RPMI8226 (cell line): ENCODE measurements around the gene VPREB1.
"Not testable (repeated sequence)": the region's sequence is repeated elsewhere in the genome, so short reads cannot be mapped to it uniquely, and the experiment has no call there.

Experiments
- DNase-seq: peaks from one replicate; pipeline ENCODE4 v3.0.0-alpha.2; 2015

VPREB1 gene

DNA sequence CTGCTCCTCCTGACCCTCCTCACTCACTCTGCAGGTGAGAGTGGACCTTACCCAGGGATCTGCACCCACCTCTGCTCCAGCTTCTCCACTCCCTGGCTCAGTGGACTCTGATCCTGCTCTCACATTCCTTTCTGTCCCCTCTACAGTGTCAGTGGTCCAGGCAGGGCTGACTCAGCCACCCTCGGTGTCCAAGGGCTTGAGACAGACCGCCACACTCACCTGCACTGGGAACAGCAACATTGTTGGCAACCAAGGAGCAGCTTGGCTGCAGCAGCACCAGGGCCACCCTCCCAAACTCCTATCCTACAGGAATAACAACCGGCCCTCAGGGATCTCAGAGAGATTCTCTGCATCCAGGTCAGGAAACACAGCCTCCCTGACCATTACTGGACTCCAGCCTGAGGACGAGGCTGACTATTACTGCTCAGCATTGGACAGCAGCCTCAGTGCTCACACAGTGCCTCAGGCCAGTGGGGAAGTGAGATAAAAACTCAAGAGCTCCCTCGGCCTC lies 29.7 kb upstream of the VPREB1 start:
- DNase-seq: no peak

DNA sequence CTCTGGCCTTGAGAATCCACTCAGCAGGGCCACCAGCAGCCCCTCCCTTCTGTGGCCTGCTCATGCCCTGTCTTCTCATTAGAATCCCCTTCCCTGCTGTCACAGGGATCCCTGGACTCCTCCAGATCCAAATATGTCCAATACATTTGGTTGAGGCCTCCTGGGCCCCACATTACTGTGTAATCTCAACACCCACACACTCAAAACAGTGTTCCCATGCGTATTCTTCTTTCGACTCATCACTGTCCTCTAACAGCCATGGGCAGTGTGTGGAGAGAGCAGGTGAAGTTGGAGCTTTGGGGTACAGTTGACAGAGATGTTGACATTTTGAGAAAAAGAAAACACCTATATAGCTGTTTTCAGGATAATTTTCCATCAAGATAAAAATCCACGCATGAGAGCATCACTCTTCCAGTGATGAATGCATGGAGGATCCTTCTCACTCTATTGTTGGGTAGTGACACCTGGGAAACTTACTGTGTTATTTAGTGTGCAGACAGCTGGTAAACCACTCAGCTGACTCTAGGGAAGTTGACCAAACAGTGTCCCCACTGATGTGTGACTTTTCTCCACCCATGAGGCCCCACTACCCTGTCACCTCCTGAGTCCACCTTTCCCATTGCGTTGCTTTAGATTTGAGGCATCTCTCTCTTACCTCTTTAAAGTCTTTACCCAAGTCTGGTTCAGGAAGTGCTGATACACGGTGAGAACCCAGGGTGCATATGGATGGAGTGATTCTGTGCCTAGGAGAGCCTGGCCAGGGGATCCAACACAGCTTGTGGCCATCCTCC lies 28.7 kb upstream of the VPREB1 start:
- DNase-seq: no peak

GRCh38 chr22:22216450-22216959 lies 28.1 kb upstream of the VPREB1 start:
- DNase-seq: no peak

- no peak for DNase-seq
Measured at GRCh38 chr22:22218302-22218701, 26.3 kb upstream of the VPREB1 start.

- DNase-seq: no peak
Measured at GRCh38 chr22:22219140-22219996, 25.2 kb upstream of the VPREB1 start.

GRCh38 chr22:22221043-22221442 lies 23.5 kb upstream of the VPREB1 start:
- not testable (repeated sequence) for DNase-seq

GRCh38 chr22:22226448-22227187 lies 18.0 kb upstream of the VPREB1 start:
- DNase-seq: no peak

DNA sequence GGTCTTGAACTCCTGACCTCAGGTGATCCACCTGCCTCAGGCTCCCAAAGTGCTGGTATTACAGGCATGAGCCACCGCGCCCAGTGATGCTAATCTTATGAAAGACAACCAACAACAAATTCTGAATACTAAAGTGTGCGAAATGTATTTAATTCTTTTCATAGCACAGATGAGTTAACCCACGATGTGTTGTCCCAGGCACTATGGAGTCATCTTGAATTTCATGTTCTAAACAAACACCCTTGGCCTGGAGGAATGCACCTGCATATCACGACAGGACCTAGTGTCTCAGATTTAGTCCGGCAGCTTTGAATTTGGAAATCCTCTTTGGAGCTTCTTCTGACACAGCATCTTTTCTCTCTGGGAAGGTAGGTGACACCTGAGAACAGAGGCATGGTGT lies 16.2 kb upstream of the VPREB1 start:
- no peak for DNase-seq

- no peak for DNase-seq
Measured at GRCh38 chr22:22228921-22229320, 15.7 kb upstream of the VPREB1 start.

DNA sequence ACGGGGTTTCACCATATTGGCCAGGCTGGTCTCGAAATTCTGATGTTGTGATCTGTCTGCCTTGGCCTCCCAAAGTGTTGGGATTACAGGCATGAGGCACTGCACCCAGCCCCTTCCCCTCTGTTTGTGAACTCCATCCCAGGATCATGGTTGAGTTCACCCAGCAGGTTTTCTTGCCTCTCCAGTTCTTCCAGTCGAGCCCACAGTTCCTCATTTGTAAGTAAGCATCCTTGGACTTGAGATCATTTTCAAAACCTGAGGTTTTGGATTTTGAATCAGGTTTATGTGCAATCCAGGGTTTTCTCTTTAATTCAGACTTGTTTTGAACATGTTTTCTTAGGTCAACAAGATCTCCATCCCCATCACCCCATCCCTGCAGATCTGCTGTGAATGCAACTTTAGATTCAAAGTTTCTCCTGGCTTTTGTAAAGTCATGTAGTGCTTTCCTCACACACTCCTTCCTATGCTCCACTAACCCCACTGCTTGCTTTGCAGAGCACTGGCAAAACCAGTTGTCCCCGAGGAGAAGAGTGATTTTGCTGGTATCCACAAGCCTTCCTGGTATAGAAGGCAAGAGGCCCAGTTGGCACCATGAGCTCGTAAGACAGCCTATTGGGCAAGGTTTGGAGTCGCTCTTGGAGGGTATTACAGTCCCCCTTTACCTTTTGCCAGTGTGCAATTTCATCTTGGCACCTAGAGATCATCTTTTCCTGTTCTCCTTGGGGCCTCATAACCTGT lies 14.7 kb upstream of the VPREB1 start:
- no peak for DNase-seq

DNA sequence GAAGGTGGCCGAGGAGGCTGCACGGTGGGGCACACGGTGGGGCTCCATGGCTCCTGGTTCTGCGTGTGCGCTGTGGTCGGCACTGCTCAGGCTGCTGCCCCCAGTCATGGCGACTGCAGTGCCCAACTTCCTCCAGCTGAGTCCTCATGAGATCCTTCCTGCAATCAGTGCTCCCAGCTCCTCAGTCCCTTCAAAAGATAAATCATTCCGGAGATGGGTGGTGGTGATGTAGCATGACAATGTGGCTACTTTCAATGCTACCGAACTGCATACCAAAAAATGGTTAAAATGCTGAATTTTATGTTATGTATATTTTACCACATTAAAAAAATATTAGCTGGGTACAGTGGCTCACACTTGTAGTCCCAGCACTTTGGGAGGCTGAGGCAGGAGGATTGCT lies 14.1 kb upstream of the VPREB1 start:
- DNase-seq: no peak

GRCh38 chr22:22233081-22233480 lies 11.5 kb upstream of the VPREB1 start:
- DNase-seq: no peak

- peak; percentile 12 for DNase-seq
Measured at GRCh38 chr22:22235558-22235957, 9.0 kb upstream of the VPREB1 start.

DNA sequence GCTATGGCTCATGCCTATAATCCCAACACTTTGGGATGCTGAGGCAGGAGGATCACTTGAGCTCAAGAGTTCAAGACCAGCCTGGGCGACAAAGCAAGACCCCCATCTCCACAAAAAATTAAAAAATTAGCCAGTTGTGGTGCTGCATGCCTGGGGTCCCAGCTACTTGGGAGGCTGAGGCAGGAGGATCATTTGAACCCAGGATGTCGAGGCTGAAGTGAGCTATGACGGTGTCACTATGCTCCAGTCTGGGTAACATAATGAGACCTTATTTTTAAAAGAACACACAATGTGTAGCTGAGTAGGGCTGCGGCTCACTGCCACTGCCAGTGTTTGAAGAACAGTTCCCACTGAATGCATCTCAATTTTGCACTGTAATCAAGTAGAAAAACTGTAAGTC lies 7.1 kb upstream of the VPREB1 start:
- no peak for DNase-seq

- DNase-seq: no peak
Measured at GRCh38 chr22:22239311-22239939, 5.2 kb upstream of the VPREB1 start.

DNA sequence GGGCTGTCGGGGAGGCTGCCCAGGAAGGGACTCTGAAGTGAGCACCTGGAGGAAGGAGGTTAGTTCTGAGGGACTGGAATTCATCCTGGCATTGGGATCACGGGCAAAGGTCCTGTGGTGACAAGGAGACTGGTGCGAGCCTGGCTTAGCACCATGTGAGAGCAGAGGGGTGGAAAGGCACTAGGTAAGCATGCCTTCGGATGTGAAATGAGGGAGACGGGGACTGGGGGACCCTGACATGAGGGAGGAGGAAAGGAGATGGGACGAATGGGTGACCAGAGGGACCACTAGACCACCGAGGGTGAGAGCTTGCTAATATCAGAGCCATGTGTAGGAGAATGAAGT lies 3.1 kb upstream of the VPREB1 start:
- no peak for DNase-seq

GRCh38 chr22:22242488-22242887 lies 2.1 kb upstream of the VPREB1 start:
- DNase-seq: no peak

DNA sequence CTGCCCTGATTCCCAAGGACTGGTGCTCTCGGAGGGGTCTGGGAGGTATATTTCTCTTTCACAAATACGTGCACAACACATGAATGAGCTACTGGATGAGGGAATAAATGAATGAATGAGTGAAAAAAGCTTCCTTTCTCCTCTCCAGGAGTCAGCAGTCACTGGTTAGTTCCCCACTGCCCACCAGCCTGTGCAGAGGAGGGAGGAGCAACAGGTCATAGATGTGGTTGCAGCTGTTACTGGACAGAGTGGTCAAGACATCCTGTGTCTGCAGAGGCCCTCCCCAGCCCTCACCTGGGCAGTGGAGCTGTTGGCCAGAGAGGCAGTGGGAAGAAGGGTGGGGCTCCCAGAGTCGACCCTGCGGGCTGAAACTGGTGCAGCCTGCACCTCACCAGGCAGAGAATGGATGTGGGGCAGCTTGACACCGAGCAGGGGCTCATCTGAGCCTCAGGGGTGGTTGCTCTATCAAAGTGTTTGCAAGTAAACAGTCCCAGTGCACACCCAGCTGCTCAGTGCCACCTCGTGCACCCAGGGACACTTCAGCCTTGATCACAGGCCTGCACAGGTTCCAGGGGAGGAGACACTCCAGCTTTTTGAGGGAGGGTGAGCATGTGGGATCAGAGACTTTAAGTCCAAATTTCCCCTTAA lies 1.4 kb upstream of the VPREB1 start:
- DNase-seq: no peak

DNA sequence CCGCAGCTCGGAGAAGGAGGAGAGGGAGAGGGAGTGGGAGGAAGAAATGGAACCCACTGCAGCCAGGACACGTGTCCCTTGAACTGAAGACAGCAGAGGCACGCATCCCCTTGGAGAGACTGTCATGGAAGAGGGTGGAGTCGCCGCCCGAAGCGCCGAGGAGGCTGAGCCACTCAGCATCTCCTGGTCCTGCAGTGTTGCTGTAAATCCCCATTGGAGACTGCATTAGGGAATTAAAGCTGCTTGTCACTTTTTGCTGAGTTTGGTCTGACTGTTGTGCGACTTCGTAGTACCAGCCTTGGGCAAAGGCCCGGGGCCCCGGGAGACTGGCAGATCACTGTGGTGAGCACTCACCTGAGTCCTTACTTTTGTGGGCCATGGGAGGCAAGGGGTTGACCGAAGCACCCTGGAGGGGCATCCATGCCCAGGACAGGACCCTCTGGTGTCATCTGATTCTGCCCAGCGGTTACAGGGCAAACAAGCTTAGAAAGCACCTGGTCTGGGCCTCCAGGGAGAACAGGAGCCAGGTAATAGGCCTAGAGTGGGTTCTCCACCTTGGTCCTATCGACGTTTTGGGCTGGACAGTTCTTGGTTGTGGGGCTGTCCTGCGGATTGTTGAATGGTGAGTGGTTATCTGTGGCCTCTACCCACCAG lies 797 bp downstream of the VPREB1 start:
- no peak for DNase-seq

DNA sequence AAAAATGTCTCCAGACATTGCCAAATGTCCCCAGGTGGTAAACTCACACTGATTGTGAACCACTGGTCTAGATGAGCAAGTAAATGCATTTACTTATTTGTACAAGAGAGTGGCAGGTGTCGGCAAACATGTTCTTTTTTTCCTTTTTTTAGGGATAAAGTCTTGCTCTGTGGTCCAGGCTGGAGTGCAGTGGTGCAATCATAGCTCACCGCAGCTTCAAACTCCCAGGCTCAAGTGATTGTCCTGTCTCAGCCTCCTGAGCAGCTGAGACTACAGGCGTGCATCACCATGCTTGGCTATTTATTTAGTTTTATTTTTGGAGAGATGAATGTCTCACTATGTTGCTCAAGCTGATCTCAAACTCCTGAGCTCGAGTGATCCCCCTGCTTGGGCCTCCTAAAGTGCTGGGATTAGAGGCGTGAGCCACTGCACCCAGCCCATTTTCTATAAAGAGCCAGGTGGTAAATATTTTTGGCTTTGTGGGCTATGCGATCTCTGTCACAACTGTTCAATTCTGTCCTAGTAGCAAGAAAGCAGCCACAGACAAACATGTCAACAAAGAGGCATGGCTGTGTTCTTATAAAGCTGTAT lies 1.4 kb downstream of the VPREB1 start:
- DNase-seq: no peak
